GM12801 (cell line): ENCODE measurements around the gene FBXW8.

ENCODE experiments used
- CTCF ChIP-seq: IDR thresholded peaks from one replicate; pipeline ENCODE4 v1.5.1; 2011; ENCODE audit warnings: control low read depth; ENCODE audit not compliant: insufficient read length; ENCODE audit errors: extremely low read depth

The FBXW8 gene

DNA sequence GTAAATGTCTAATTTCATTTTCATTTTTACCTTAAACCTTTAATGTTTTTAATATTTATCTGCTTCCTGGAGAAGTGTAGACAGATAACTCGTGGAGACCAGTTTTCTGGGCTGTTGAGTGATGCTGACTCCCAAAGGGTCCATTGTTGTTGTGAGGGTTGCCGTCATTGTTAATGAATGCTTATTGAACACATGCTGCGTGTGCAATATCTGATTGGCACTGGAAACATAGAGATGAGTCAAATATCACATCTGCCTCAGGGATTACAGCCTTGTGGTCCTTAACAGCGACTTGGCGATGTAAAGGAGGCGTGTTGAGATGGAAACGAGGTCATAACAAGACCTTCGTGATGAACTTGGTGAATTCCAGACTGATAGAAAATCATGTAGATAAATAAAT is 85.9 kb downstream of the FBXW8 start:
- TF ChIP-seq CTCF = no peak

DNA sequence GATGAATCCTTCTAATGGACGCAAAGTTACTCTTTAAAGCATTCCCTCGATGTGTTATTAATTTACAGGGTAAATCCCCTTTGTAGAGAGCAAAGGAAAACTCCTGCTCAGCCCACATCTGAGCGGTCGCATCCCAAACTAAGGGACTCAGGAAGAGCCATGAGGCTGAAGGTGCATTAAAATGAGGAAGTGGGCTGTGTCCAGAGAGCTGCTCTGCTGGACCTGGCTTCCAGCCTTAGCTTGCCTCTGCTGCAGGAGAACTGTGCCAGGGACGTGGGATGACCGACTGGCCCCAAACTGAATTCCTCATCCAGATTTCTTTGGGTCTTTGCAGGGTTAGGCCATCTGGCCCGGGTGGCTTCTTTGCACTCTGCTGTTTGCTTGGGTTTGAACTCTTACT is 88.3 kb downstream of the FBXW8 start:
- TF ChIP-seq CTCF = no peak

- TF ChIP-seq CTCF = no peak
Observed at GRCh38 chr12:117000316-117000715, 89.6 kb downstream of the FBXW8 start.

GRCh38 chr12:117002051-117002817 is 91.5 kb downstream of the FBXW8 start:
- no peak for TF ChIP-seq CTCF

DNA sequence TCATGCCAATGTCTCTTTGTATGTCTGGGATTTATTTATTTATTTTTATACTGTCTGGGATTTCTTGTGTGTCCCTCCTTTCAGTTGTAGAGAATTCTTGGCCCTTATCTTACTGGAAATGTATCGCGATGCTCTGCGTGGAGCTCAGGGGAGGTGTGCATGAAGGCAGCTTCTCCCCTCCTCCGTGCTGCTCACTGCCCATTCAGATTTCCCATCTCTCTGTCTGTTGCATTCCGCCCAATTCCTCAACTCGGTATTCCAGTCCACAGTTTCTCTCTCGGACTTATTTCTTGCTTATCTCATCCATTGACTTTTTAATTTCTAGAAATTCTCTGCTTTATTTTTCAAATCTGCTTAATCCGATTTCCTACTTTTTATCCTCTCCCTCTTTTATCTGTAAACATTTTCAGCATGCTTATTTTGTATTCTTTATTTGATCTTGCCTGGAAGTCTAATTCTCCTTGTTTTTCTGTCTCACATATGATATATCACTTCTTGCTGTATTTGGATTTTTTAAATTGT is 93.2 kb downstream of the FBXW8 start:
- no peak for TF ChIP-seq CTCF

DNA sequence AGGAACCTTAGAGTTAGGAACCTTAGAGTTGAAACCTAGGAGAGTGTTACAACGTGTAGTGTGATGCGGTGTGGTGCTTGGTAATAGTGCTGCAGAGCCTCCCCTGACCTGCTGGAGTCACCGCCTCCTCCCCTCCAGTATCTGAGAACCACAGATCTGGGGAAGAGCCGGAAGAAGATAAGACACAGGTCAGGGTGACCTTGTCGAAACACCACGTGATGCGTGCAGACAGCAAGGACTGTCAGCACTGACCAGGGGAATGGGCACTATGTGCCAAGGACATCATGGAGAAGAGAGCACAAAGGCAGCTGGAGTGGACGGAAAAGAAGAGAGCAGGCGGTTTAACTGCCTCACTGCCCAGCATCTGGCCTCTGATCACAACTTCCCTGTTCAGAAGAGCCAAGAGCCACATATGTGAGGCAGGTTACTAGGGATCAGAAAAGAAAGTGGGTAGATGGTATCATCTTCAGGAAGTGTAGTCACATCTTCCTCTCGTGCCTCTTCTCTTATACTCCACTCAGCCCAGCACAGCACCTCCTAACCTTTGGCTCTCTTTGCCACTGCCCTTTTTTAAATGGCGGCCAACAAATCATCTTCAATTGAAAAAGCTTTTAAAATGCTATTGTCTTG is 94.8 kb downstream of the FBXW8 start:
- TF ChIP-seq CTCF = no peak

GRCh38 chr12:117006333-117006732 is 95.6 kb downstream of the FBXW8 start:
- no peak for TF ChIP-seq CTCF
